GM19324 (cell line): Measurements from ENCODE around the gene ARHGEF37.
"Not testable (repeated sequence)": the region's sequence is repeated elsewhere in the genome, so short reads cannot be mapped to it uniquely, and the experiment has no call there.

Source experiments
- ATAC-seq: cut with Tn5 transposase; IDR thresholded peaks from one replicate; pipeline ENCODE4 v1.9.1; 2021; ENCODE audit warnings: mild to moderate bottlenecking, moderate library complexity; ENCODE audit not compliant: unreplicated experiment, low FRiP score

ARHGEF37 gene

DNA sequence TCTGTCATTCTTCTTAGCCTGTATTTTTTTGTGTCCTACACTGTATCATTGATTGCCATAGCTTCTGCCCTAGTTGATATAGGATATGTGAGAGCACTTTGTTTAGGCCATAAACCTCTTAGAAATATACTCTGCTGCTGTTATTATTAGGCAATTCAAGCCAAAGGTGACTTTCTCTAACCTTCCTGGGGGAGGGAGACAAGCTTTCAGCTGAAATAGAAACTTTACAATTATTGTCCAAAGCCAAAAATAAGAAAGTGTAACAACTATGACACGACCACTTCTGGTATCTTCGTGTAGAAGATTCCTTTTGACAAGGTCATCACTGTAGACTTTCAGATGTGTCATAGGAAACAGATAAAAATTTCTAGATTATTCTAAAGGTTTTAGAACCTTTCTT, 17.8 kb upstream of the ARHGEF37 start:
- no peak for ATAC-seq

- peak; percentile 75 for ATAC-seq
These were observed 16.7 kb upstream of the ARHGEF37 start for GRCh38 chr5:149564542-149565140.

DNA sequence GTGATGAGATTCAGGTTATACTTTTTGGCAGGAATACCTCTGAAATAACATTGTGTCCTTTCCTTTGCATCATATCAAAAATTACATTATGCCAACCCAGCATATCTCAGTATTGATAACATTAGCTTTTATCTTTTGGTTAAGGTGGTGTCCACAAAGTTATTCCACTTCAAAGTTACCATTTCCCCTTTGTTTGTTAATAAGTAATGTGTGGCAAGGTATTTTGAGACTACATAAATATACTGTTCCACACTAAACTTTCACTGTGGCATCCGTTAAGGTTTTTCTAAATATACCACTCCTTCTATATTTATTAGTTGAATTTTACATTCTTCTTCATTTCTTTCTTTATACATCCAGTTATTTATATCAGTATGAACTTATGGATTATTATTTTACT, 14.1 kb upstream of the ARHGEF37 start:
- ATAC-seq, result no peak

- no peak for ATAC-seq
These were observed 9.1 kb upstream of the ARHGEF37 start for GRCh38 chr5:149572170-149572569.

GRCh38 chr5:149572576-149573231, 8.6 kb upstream of the ARHGEF37 start:
- no peak for ATAC-seq

- ATAC-seq, result no peak
These were observed 6.2 kb upstream of the ARHGEF37 start for GRCh38 chr5:149575131-149575530.

- ATAC-seq, result no peak
These were observed 5.3 kb upstream of the ARHGEF37 start for GRCh38 chr5:149576021-149576420.

GRCh38 chr5:149578896-149579295, 2.4 kb upstream of the ARHGEF37 start:
- no peak for ATAC-seq

- ATAC-seq, result no peak
These were observed 498 bp upstream of the ARHGEF37 start for GRCh38 chr5:149580808-149581191.

GRCh38 chr5:149581931-149582768, 852 bp downstream of the ARHGEF37 start:
- no peak for ATAC-seq

DNA sequence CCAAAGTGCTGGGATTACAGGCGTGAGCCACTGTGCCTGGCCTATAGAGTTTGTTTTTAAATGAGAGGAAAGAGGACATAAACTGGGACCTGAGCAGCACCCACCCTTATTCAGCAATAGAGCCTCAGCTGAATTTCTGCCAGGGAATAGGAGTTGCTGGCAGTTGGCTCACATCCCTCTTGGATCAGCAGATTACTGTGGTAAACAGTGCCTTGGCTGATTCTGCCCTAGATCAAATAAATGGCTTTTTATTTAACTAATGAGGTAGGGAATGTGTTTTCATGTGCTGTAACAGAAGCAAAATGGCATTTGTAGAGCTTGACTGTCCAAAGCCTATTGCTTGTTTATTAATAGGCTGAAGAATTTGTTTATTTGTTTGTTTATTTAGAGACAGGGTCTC, 2.1 kb downstream of the ARHGEF37 start:
- ATAC-seq, result no peak

GRCh38 chr5:149584121-149584520, 2.8 kb downstream of the ARHGEF37 start:
- no peak for ATAC-seq

GRCh38 chr5:149585910-149586309, 4.6 kb downstream of the ARHGEF37 start:
- ATAC-seq, result no peak

DNA sequence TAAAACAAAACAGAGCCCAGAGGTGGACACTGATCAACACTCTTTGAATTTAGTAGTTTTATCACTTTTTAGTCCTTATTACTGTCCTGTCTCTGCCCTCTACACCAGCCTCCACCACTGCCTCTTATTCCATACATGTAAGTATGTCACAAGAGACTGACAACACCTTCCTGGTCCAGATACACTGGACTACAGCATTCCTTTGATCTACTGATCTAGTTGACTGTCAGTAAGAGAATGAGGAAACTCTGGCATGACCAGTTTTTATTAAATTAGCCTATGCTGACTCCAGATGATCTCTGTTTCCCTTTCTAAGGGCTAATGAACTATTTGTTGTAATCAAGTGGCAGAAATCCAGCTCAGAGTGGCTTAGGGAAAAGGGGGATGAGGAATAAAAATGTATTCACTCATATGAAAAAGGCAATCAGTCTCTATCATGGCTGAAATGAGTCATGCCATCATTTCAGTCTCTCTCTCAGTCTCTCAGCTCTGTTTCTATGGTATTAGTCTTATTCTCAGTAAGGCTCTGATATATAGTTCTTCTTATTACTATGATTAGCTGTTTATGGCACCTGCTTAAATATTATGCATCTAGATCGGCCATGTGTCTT, 5.5 kb downstream of the ARHGEF37 start:
- ATAC-seq, result no peak

- ATAC-seq, result no peak
These were observed 7.6 kb downstream of the ARHGEF37 start for GRCh38 chr5:149588936-149589335.

GRCh38 chr5:149593370-149593769, 12.1 kb downstream of the ARHGEF37 start:
- ATAC-seq, result no peak

- ATAC-seq, result no peak
These were observed 13.1 kb downstream of the ARHGEF37 start for GRCh38 chr5:149594206-149594895.

- not testable (repeated sequence) for ATAC-seq
These were observed 13.8 kb downstream of the ARHGEF37 start for GRCh38 chr5:149595105-149595504.

- no peak for ATAC-seq
These were observed 15.4 kb downstream of the ARHGEF37 start for GRCh38 chr5:149596712-149597111.

- ATAC-seq, result no peak
These were observed 16.3 kb downstream of the ARHGEF37 start for GRCh38 chr5:149597618-149598017.

GRCh38 chr5:149598234-149598633, 16.9 kb downstream of the ARHGEF37 start:
- ATAC-seq, result not testable (repeated sequence)
